SU-DHL-6 (cell line): ENCODE measurements around the gene NCKAP5.

ENCODE experiments used
- EZH2phosphoT487 ChIP-seq: fragments of 200-600 bp; sonication (generic), shearing (Covaris generic); conservative IDR thresholded peaks from 2 replicates; pipeline ENCODE4 v1.6.1; 2018; ENCODE audit warnings: mild to moderate bottlenecking, antibody characterized with exemption, low read length, moderate library complexity, mixed read lengths
- TF ChIP-seq, protein P1 (sequence below): fragments of 200-600 bp; sonication (generic); IDR thresholded peaks from one replicate; pipeline ENCODE4 v1.5.1; 2017; ENCODE audit warnings: antibody characterized with exemption, mild to moderate bottlenecking, low read length, moderate library complexity; ENCODE audit not compliant: insufficient read depth, poor library complexity, severe bottlenecking

DNA sequence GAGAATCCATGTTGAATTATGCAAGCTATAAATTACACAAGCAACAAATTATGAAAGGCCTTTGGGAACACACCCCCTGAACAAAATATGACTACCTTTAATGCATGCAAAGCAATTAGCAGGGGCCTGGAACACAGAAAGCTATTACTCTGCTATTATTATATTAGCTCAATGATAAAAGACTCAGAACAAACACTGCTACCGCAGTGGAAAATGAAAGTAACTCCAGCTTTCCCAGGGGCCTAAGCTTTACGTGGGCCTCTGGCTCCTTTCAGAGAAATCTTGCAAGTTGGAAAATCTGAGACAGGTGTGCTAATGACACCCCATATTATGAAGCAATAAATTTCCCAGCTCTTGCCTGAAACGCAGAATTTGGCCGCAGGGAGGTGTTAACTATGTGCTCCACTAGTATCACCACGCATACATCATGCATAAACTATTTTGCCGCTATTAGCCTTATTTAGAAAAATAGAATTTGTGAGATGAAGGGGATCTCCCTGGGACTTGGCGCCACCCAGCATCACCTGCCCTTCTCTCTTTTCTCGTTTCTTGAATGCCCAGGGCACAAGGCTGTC is 576.7 kb downstream of the NCKAP5 start:
- TF ChIP-seq, protein P1, sequence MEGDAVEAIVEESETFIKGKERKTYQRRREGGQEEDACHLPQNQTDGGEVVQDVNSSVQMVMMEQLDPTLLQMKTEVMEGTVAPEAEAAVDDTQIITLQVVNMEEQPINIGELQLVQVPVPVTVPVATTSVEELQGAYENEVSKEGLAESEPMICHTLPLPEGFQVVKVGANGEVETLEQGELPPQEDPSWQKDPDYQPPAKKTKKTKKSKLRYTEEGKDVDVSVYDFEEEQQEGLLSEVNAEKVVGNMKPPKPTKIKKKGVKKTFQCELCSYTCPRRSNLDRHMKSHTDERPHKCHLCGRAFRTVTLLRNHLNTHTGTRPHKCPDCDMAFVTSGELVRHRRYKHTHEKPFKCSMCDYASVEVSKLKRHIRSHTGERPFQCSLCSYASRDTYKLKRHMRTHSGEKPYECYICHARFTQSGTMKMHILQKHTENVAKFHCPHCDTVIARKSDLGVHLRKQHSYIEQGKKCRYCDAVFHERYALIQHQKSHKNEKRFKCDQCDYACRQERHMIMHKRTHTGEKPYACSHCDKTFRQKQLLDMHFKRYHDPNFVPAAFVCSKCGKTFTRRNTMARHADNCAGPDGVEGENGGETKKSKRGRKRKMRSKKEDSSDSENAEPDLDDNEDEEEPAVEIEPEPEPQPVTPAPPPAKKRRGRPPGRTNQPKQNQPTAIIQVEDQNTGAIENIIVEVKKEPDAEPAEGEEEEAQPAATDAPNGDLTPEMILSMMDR, result no peak
- TF ChIP-seq EZH2phosphoT487, result no peak
